ENCODE results near the gene SPANXN1. TPM values are rescaled to one million over a fixed set of nuclear protein-coding genes. Genes with fewer than 3 reads are reported as not detected.
"Not testable (repeated sequence)": the region's sequence is repeated elsewhere in the genome, so short reads cannot be mapped to it uniquely, and the experiment has no call there.

Gene SPANXN1
- total RNA-seq, result not detected in 2 replicates
- long read RNA-seq, result 0 reads

GRCh38 chrX:145247203-145247602 is at the start of gene SPANXN1:
SPANXN1 (plus strand) TSS chrX:145247503; CDS start chrX:145247587, 84 bp downstream.
- not testable (repeated sequence) for H3K4me1 Mint-ChIP-seq (ENCODE audit: low read depth); H3K36me3 Mint-ChIP-seq (ENCODE audit: insufficient read depth); DNase-seq (ENCODE audit: low spot score, unreplicated experiment); H3K27me3 Mint-ChIP-seq; H3K4me3 Mint-ChIP-seq (ENCODE audit: low read depth); H3K27ac Mint-ChIP-seq
- peaks cover 17% of the 10 kb centered on the region for H3K9me3 Mint-ChIP-seq (ENCODE audit: low read depth)

- no peak overlapping the region for H3K4me3 Mint-ChIP-seq (ENCODE audit: low read depth)
- DNase-seq (ENCODE audit: low spot score, unreplicated experiment), result no peak
- H3K27ac Mint-ChIP-seq, result no peak overlapping the region
Measured at GRCh38 chrX:145199078-145199477, 48.2 kb upstream of the SPANXN1 start.

GRCh38 chrX:145213504-145213903 is 33.8 kb upstream of the SPANXN1 start:
- H3K4me1 Mint-ChIP-seq (ENCODE audit: low read depth), result peaks cover 5% of the 10 kb centered on the region
- DNase-seq (ENCODE audit: low spot score, unreplicated experiment), result no peak
- H3K4me3 Mint-ChIP-seq (ENCODE audit: low read depth), result no peak overlapping the region
- TF ChIP-seq CTCF (IDR thresholded peaks at IDR 0.05; ENCODE audit: unreplicated experiment), result peak; percentile 65
- H3K36me3 Mint-ChIP-seq (ENCODE audit: insufficient read depth), result no peaks in the 10 kb centered on the region
- H3K27ac Mint-ChIP-seq, result no peak overlapping the region
- peaks cover 28% of the 10 kb centered on the region for H3K9me3 Mint-ChIP-seq (ENCODE audit: low read depth)
- H3K27me3 Mint-ChIP-seq, result no peaks in the 10 kb centered on the region

More at GRCh38 chrX:145199078-145199477, 48.2 kb upstream of the SPANXN1 start:
- TF ChIP-seq CTCF (IDR thresholded peaks at IDR 0.05; ENCODE audit: unreplicated experiment), result no peak
- Mint-ChIP-seq H3K9me3 (ENCODE audit: low read depth) (peaks cover 25% of the 10 kb centered on the region), H3K4me1 (ENCODE audit: low read depth) (no peaks in the 10 kb centered on the region), H3K36me3 (ENCODE audit: insufficient read depth) (no peaks in the 10 kb centered on the region), H3K27me3 (no peaks in the 10 kb centered on the region)

- Mint-ChIP-seq H3K9me3 (ENCODE audit: low read depth) (peaks cover 8% of the 10 kb centered on the region), H3K27ac (no peak overlapping the region), H3K4me1 (ENCODE audit: low read depth) (no peaks in the 10 kb centered on the region), H3K4me3 (ENCODE audit: low read depth) (no peak overlapping the region), H3K27me3 (no peaks in the 10 kb centered on the region), H3K36me3 (ENCODE audit: insufficient read depth) (no peaks in the 10 kb centered on the region)
- no peak for TF ChIP-seq CTCF (IDR thresholded peaks at IDR 0.05; ENCODE audit: unreplicated experiment)
- DNase-seq (ENCODE audit: low spot score, unreplicated experiment), result no peak
Measured at GRCh38 chrX:145292218-145292617, 44.9 kb downstream of the SPANXN1 start.

Measured in progenitor cell of endocrine pancreas (in vitro differentiated cells).